Karpas-422 (cell line): ENCODE data around the gene CYP1A2. TPM values are rescaled to one million over a fixed set of nuclear protein-coding genes. Genes with fewer than 3 reads are reported as not detected.

ENCODE experiments used
- small RNA-seq: library from RNA; depleted of rRNA; stranded (forward); fragments of <200 nt; gene quantifications from one replicate; pipeline ENCODE3, GENCODE V24; 2014
- total RNA-seq: library from RNA; depleted of rRNA; stranded (reverse); fragments of >200 nt; shearing (Covaris generic); gene quantifications from 2 replicates; pipeline ENCODE4 v1.2.3, GENCODE V29; 2014; ENCODE audit warnings: low replicate concordance; rRNA removed

CYP1A2 gene
- total RNA-seq, 1 experiment from 2014 or later: not detected

Small RNA genes lying within 50 kb of the gene (small RNA-seq; reads per million reads assigned to genes)
- 0.63 reads per million, percentile 16 among the genes with 10 or more reads in this experiment for gene MIR4513

Other genes starting within 250 kb of the CYP1A2 start
- 9.6 and 17.7 TPM in 2 replicates for gene ARID3B, start 207.6 kb upstream of the CYP1A2 start, total RNA-seq
- gene CLK3, start 133.0 kb upstream of the CYP1A2 start, total RNA-seq: 114 and 147 TPM in 2 replicates
- 14.7 and 19.9 TPM in 2 replicates for gene EDC3, start 52.8 kb upstream of the CYP1A2 start, total RNA-seq
- not detected in 2 replicates for gene CYP1A1, start 23.3 kb upstream of the CYP1A2 start, total RNA-seq
- gene CSK, start 33.2 kb downstream of the CYP1A2 start, total RNA-seq: 172 and 306 TPM in 2 replicates
- 3.3 and 4.3 TPM in 2 replicates for gene LMAN1L, start 64.0 kb downstream of the CYP1A2 start, total RNA-seq
- 5.2 and 7.3 TPM in 2 replicates for gene CPLX3, start 77.8 kb downstream of the CYP1A2 start, total RNA-seq
- 87.3 and 89.6 TPM in 2 replicates for gene ULK3, start 94.3 kb downstream of the CYP1A2 start, total RNA-seq
- 37.1 and 54.9 TPM in 2 replicates for gene SCAMP2, start 124.5 kb downstream of the CYP1A2 start, total RNA-seq
- gene MPI, start 141.2 kb downstream of the CYP1A2 start, total RNA-seq: 73.7 and 78.8 TPM in 2 replicates
- gene FAM219B, start 158.0 kb downstream of the CYP1A2 start, total RNA-seq: 58.8 and 69.5 TPM in 2 replicates
- gene COX5A, start 189.2 kb downstream of the CYP1A2 start, total RNA-seq: 135 and 229 TPM in 2 replicates
- 4.1 and 8.1 TPM in 2 replicates for gene RPP25, start 207.9 kb downstream of the CYP1A2 start, total RNA-seq
- gene SCAMP5, start 246.7 kb downstream of the CYP1A2 start, total RNA-seq: 46.6 and 54.0 TPM in 2 replicates